ENCODE measurements around the gene SMPD4. TPM values are rescaled to one million over a fixed set of nuclear protein-coding genes. Genes with fewer than 3 reads are reported as not detected.
"Not testable (repeated sequence)": the region's sequence is repeated elsewhere in the genome, so short reads cannot be mapped to it uniquely, and the experiment has no call there.

SMPD4 gene
- total and polyA plus RNA-seq, 2 donors (not counting 1 experiment from before 2014, with no cell fraction given) = 63.8 to 80.6 TPM

GRCh38 chr2:130165293-130166016 lies 15.9 kb downstream of the SMPD4 start:
- no peaks in the 10 kb centered on the region for H4K20me1 ChIP-seq (ENCODE audit: control insufficient read depth, insufficient read depth, low read length, poor library complexity, severe bottlenecking)
- H3K27ac Mint-ChIP-seq = no peak overlapping the region
- H3K27me3 ChIP-seq (replicated peaks in 1 of 4; ENCODE audit: control extremely low read depth in 1 of 4, control insufficient read depth in 3 of 4, insufficient read depth in 4 of 4, low read length in 3 of 4) = no peaks in the 10 kb centered on the region
- no peak overlapping the region for H2AFZ ChIP-seq (ENCODE audit: insufficient read depth, low read depth, low read length, poor library complexity, severe bottlenecking)
- no peak overlapping the region for H3K4me3 Mint-ChIP-seq
- DNase-seq (no peak), ATAC-seq (ENCODE audit: low read depth) (no peak)
- no peak overlapping the region for H3K4me3 ChIP-seq (ENCODE audit: control extremely low read depth in 1 of 5, extremely low read depth in 1 of 5, insufficient read depth in 1 of 5, low read depth in 2 of 5, low read length in 4 of 5)
- no peaks in the 10 kb centered on the region for H3K9me3 ChIP-seq (ENCODE audit: control extremely low read depth in 1 of 3, control insufficient read depth in 2 of 3, insufficient read depth in 1 of 3, low read length in 2 of 3)
- WGBS (ENCODE audit: insufficient coverage) = 100% methylated on average over 2 of the region's 8 CpGs
- H3K9me3 Mint-ChIP-seq (ENCODE audit: insufficient read depth) = no peaks in the 10 kb centered on the region
- TF ChIP-seq CTCF (IDR thresholded peaks at IDR 0.05) (no peak), EZH2 (IDR thresholded peaks at IDR 0.05; ENCODE audit: borderline replicate concordance, insufficient read depth, low read depth, low read length, poor library complexity, severe bottlenecking) (no peak)
- no peaks in the 10 kb centered on the region for H3K4me1 Mint-ChIP-seq
- intact Hi-C loops (cut with micrococcal nuclease) = no loop called here
- no peak overlapping the region for H3K9ac ChIP-seq (ENCODE audit: low read length)
- peaks cover 2 to 39% of the 10 kb centered on the region in 2 experiments for H3K36me3 ChIP-seq (replicated peaks in 1 of 2; ENCODE audit: control extremely low read depth in 1 of 2, control insufficient read depth in 1 of 2, extremely low read depth in 1 of 2, insufficient read depth in 2 of 2, low read length in 1 of 2)
- POLR2A ChIA-PET = no interaction called here
- H3K4me2 ChIP-seq (replicated peaks; ENCODE audit: low read depth, low read length, poor library complexity, severe bottlenecking) = no peak overlapping the region
- H3K4me1 ChIP-seq (ENCODE audit: control insufficient read depth in 2 of 2, insufficient read depth in 2 of 2, low read length in 2 of 2) = no peaks in the 10 kb centered on the region
- no peaks in the 10 kb centered on the region for H3K27me3 Mint-ChIP-seq
- no peaks in the 10 kb centered on the region for H3K79me2 ChIP-seq (ENCODE audit: control insufficient read depth, insufficient read depth, low read length)
- CTCF ChIA-PET = no interaction called here
- H3K27ac ChIP-seq (ENCODE audit: low read length in 2 of 2) = no peak overlapping the region

GRCh38 chr2:130162968-130163367 lies 18.4 kb downstream of the SMPD4 start:
- no peak overlapping the region for H3K4me2 ChIP-seq (replicated peaks; ENCODE audit: low read depth, low read length, poor library complexity, severe bottlenecking)
- H3K4me3 Mint-ChIP-seq = no peak overlapping the region
- H3K27ac Mint-ChIP-seq = no peak overlapping the region
- peaks cover 15% of the 10 kb centered on the region for H3K4me1 Mint-ChIP-seq
- intact Hi-C loops (cut with micrococcal nuclease) = no loop called here
- peaks cover 2 to 31% of the 10 kb centered on the region in 2 experiments for H3K36me3 ChIP-seq (replicated peaks in 1 of 2; ENCODE audit: control extremely low read depth in 1 of 2, control insufficient read depth in 1 of 2, extremely low read depth in 1 of 2, insufficient read depth in 2 of 2, low read length in 1 of 2)
- H2AFZ ChIP-seq (ENCODE audit: insufficient read depth, low read depth, low read length, poor library complexity, severe bottlenecking) = no peak overlapping the region
- TF ChIP-seq EZH2 (IDR thresholded peaks at IDR 0.05; ENCODE audit: borderline replicate concordance, insufficient read depth, low read depth, low read length, poor library complexity, severe bottlenecking) = no peak
- TF ChIP-seq CTCF (IDR thresholded peaks at IDR 0.05) = no peak
- DNase-seq = no peak
- no peak overlapping the region for H3K27ac ChIP-seq (ENCODE audit: low read length in 2 of 2)
- no peak overlapping the region for H3K4me3 ChIP-seq (ENCODE audit: control extremely low read depth in 1 of 5, extremely low read depth in 1 of 5, insufficient read depth in 1 of 5, low read depth in 2 of 5, low read length in 4 of 5)
- H3K27me3 ChIP-seq (replicated peaks in 1 of 4; ENCODE audit: control extremely low read depth in 1 of 4, control insufficient read depth in 3 of 4, insufficient read depth in 4 of 4, low read length in 3 of 4) = no peaks in the 10 kb centered on the region
- no peak overlapping the region for H3K9ac ChIP-seq (ENCODE audit: low read length)
- CTCF ChIA-PET = no interaction called here
- 96% methylated on average over 8 of the region's 9 CpGs for WGBS (ENCODE audit: insufficient coverage)
- no peaks in the 10 kb centered on the region for H3K27me3 Mint-ChIP-seq
- no peaks in the 10 kb centered on the region for H4K20me1 ChIP-seq (ENCODE audit: control insufficient read depth, insufficient read depth, low read length, poor library complexity, severe bottlenecking)
- H3K9me3 ChIP-seq (ENCODE audit: control extremely low read depth in 1 of 3, control insufficient read depth in 2 of 3, insufficient read depth in 1 of 3, low read length in 2 of 3) = peaks cover 0 to 2% (median 0%) of the 10 kb centered on the region in 3 donors
- no peak for ATAC-seq (ENCODE audit: low read depth)
- peaks cover 12 to 16% of the 10 kb centered on the region in 2 donors for H3K4me1 ChIP-seq (ENCODE audit: control insufficient read depth in 2 of 2, insufficient read depth in 2 of 2, low read length in 2 of 2)
- POLR2A ChIA-PET = no interaction called here
- H3K79me2 ChIP-seq (ENCODE audit: control insufficient read depth, insufficient read depth, low read length) = no peaks in the 10 kb centered on the region
- no peaks in the 10 kb centered on the region for H3K9me3 Mint-ChIP-seq (ENCODE audit: insufficient read depth)

GRCh38 chr2:130162486-130162885 lies 18.9 kb downstream of the SMPD4 start:
- H3K9me3 Mint-ChIP-seq (ENCODE audit: insufficient read depth); H3K79me2 ChIP-seq (ENCODE audit: control insufficient read depth, insufficient read depth, low read length); H2AFZ ChIP-seq (ENCODE audit: insufficient read depth, low read depth, low read length, poor library complexity, severe bottlenecking); H3K27me3 Mint-ChIP-seq; POLR2A ChIA-PET; H3K4me3 ChIP-seq (ENCODE audit: control extremely low read depth in 1 of 5, extremely low read depth in 1 of 5, insufficient read depth in 1 of 5, low read depth in 2 of 5, low read length in 4 of 5); H3K4me2 ChIP-seq (replicated peaks; ENCODE audit: low read depth, low read length, poor library complexity, severe bottlenecking); H3K27me3 ChIP-seq (replicated peaks in 1 of 4; ENCODE audit: control extremely low read depth in 1 of 4, control insufficient read depth in 3 of 4, insufficient read depth in 4 of 4, low read length in 3 of 4); H4K20me1 ChIP-seq (ENCODE audit: control insufficient read depth, insufficient read depth, low read length, poor library complexity, severe bottlenecking); DNase-seq; H3K27ac Mint-ChIP-seq; CTCF ChIA-PET; ATAC-seq (ENCODE audit: low read depth); intact Hi-C loops (cut with micrococcal nuclease); H3K27ac ChIP-seq (ENCODE audit: low read length in 2 of 2); H3K9ac ChIP-seq (ENCODE audit: low read length); H3K9me3 ChIP-seq (ENCODE audit: control extremely low read depth in 1 of 3, control insufficient read depth in 2 of 3, insufficient read depth in 1 of 3, low read length in 2 of 3); H3K4me3 Mint-ChIP-seq: not testable (repeated sequence)
- 96% methylated on average over 3 of the region's 7 CpGs for WGBS (ENCODE audit: insufficient coverage)
- Histone ChIP-seq H3K36me3 (replicated peaks in 1 of 2; ENCODE audit: control extremely low read depth in 1 of 2, control insufficient read depth in 1 of 2, extremely low read depth in 1 of 2, insufficient read depth in 2 of 2, low read length in 1 of 2) (peaks cover 2 to 27% of the 10 kb centered on the region in 2 experiments), H3K4me1 (ENCODE audit: control insufficient read depth in 2 of 2, insufficient read depth in 2 of 2, low read length in 2 of 2) (peaks cover 17 to 21% of the 10 kb centered on the region in 2 donors)
- peaks cover 20% of the 10 kb centered on the region for H3K4me1 Mint-ChIP-seq
